ENCODE measurements around the gene IQGAP2.

DNA sequence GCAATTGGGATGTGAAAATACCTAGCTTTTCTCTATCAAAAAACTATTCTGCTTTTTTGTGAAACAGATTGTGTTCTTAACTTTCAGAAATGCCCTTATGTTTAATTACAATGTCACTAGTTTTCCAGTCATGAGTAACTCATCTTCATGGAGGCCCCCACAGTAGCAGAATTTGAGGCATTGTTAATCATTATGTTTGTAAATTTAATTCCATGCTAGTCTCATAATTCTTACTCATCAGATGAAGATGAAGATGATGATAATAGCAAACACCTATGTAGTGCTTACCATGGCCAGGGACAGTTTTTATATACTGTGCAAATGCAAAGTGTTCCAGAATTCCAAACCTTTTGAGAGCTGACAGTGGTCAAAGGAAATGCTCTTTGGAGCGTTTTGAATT lies 285.1 kb downstream of the IQGAP2 start:
- TF ChIP-seq, protein P1, sequence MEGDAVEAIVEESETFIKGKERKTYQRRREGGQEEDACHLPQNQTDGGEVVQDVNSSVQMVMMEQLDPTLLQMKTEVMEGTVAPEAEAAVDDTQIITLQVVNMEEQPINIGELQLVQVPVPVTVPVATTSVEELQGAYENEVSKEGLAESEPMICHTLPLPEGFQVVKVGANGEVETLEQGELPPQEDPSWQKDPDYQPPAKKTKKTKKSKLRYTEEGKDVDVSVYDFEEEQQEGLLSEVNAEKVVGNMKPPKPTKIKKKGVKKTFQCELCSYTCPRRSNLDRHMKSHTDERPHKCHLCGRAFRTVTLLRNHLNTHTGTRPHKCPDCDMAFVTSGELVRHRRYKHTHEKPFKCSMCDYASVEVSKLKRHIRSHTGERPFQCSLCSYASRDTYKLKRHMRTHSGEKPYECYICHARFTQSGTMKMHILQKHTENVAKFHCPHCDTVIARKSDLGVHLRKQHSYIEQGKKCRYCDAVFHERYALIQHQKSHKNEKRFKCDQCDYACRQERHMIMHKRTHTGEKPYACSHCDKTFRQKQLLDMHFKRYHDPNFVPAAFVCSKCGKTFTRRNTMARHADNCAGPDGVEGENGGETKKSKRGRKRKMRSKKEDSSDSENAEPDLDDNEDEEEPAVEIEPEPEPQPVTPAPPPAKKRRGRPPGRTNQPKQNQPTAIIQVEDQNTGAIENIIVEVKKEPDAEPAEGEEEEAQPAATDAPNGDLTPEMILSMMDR (conservative IDR thresholded peaks at IDR 0.05; ENCODE audit: low read length): no peak
- TF ChIP-seq EZH2phosphoT487 (IDR thresholded peaks at IDR 0.05; ENCODE audit: borderline replicate concordance): no peak
